HG03521 (cell line): ENCODE data around the gene ATAD1.
"Not testable (repeated sequence)": the region's sequence is repeated elsewhere in the genome, so short reads cannot be mapped to it uniquely, and the experiment has no call there.

Source experiments
- ATAC-seq: cut with Tn5 transposase; IDR thresholded peaks from one replicate; pipeline ENCODE4 v1.9.1; 2021; ENCODE audit warnings: mild to moderate bottlenecking, moderate library complexity; ENCODE audit not compliant: unreplicated experiment

Gene ATAD1

GRCh38 chr10:87846711-87847110 is 28.7 kb upstream of the ATAD1 start:
- ATAC-seq = not testable (repeated sequence)

DNA sequence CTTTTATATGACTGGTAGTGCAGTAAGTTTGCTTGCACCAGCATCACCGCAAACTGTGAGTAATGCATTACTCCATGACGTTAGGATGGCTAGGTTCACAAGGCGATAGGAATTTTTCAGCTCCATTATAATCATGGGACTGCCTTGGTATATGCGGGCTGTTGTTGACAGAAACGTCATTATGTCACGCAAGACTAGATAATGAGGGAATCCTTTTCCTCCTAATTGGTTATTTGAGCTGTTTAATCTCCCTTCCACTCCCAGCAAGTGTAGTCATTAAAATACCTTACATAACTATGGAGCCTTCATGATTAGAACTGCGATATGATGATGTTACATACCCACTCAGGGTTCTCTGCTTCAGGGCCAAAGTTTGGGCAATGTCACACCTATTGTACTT is 28.0 kb upstream of the ATAD1 start:
- ATAC-seq = no peak

DNA sequence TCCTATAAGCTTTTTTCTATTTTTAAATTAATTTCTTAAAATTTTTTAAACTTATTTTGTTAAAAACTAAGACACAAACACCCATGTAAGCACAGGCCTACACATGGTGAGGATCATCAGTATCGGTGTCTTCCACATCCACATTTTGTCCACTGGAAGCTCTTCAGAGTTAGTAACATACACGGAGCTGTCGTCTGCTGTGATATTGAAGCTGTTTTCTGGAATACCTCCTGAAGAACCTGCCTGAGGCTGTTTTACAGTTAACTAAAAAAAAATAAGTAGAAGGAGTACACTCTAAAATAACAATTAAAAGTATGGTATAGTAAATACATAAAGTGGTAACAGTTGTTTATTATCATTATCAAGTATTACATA is 27.6 kb upstream of the ATAD1 start:
- no peak for ATAC-seq

GRCh38 chr10:87844837-87845623 is 27.0 kb upstream of the ATAD1 start:
- no peak for ATAC-seq

DNA sequence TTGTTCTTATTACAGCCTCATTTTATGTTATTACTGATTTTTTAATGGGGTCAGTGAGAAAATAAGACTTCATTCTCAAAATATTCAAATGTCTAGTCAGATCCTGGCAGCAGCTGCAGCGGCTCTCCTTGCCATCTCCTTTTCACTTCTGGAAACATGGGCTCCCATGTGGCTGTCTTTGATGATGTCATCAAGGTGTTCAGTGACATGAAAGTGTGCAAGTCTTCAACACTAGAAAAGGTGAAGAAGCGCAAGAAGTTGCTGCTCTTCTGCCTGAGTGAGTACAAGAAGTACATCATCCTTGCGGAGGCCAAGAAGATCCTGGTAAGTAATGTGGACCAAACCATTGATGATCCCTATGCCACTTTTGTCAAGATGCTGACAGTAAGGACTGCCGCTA is 25.7 kb upstream of the ATAD1 start:
- no peak for ATAC-seq

DNA sequence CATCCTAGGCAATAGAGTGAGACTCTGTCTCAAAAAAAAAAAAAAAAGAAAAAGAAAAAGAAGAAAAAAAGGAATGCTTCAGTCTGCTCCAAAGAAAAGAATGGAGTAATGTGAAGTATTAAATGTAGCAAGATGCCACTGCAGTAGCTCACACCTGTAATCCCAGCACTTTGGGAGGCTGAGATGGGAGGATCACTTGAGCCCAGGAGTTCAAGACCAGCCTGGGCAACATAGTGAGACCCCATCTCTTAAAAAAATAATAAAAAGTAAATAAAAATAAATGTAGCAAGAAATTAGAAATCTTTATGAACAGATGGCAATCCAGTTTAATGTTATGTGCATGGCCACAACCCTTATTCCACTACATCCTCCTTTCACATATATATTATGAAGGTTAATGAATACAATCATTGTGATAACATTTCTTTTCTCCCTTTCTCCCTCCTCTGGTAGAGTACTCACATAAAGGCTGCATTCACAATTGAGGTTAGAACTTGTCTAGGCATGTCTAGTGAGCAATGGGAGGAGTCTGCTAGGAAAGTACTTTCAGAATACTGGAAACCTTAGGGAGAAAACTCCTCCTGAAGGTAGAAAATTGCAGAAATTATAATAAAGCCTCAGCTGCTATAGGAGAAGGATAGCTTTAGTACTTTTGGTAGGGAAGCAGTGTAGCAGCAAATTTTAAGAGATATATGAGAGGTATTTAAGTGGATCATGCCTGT is 24.9 kb upstream of the ATAD1 start:
- ATAC-seq = no peak

- no peak for ATAC-seq
Observed at GRCh38 chr10:87842220-87842641, 24.2 kb upstream of the ATAD1 start.

- no peak for ATAC-seq
Observed at GRCh38 chr10:87841186-87841585, 23.2 kb upstream of the ATAD1 start.

DNA sequence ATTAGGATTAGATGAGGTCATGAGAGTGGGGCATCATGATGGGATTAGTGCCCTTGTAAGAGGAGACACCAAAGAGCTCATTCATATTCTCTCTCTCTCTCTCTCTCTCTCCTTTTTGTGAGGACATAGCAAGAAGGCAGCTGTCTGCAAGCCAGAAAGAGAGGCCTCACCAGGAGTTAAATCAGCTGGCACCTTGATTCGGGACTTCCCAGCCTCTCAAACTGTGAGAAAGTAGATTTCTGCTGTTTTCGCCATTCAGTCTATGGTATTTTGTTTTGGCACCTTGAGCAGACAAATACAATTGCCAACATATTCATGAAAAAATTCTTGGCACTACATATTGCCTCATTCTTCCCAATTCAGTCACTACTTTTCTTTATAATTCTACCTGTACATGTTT is 20.6 kb upstream of the ATAD1 start:
- no peak for ATAC-seq

- no peak for ATAC-seq
Observed at GRCh38 chr10:87837445-87837844, 19.4 kb upstream of the ATAD1 start.

GRCh38 chr10:87836098-87836497 is 18.1 kb upstream of the ATAD1 start:
- no peak for ATAC-seq

- ATAC-seq = no peak
Observed at GRCh38 chr10:87829986-87830729, 12.1 kb upstream of the ATAD1 start.

GRCh38 chr10:87829051-87829450 is 11.0 kb upstream of the ATAD1 start:
- ATAC-seq = not testable (repeated sequence)

- ATAC-seq = no peak
Observed at GRCh38 chr10:87827681-87828080, 9.7 kb upstream of the ATAD1 start.

- no peak for ATAC-seq
Observed at GRCh38 chr10:87826653-87827052, 8.6 kb upstream of the ATAD1 start.

- ATAC-seq = no peak
Observed at GRCh38 chr10:87819289-87819585, 1.2 kb upstream of the ATAD1 start.

- peak; percentile 40 for ATAC-seq
Observed at GRCh38 chr10:87818505-87819288, 671 bp upstream of the ATAD1 start.

GRCh38 chr10:87816898-87817608 is 973 bp downstream of the ATAD1 start:
- no peak for ATAC-seq

- no peak for ATAC-seq
Observed at GRCh38 chr10:87816163-87816897, 1.7 kb downstream of the ATAD1 start.
